Neural crest cell (in vitro differentiated cells): ENCODE data around the gene USP22. TPM values are rescaled to one million over a fixed set of nuclear protein-coding genes. Genes with fewer than 3 reads are reported as not detected.
"Not testable (repeated sequence)": the region's sequence is repeated elsewhere in the genome, so short reads cannot be mapped to it uniquely, and the experiment has no call there.

Experiments used
- DNase-seq: peaks from one replicate; pipeline ENCODE4 v3.0.0; 2021; ENCODE audit warnings: low read depth, mixed read lengths, low spot score
- H3K27ac Mint-ChIP-seq: one replicate; pipeline ENCODE4 v1.8.0; 2021; ENCODE audit warnings: mild to moderate bottlenecking, mixed read lengths; ENCODE audit not compliant: unreplicated experiment
- H3K27me3 Mint-ChIP-seq: 2 replicates; pipeline ENCODE4 v1.8.0; 2021; ENCODE audit warnings: low read depth, mild to moderate bottlenecking, mixed read lengths
- H3K36me3 Mint-ChIP-seq: 2 replicates; pipeline ENCODE4 v1.8.0; 2021; ENCODE audit warnings: low read depth, mild to moderate bottlenecking, mixed read lengths
- H3K4me1 Mint-ChIP-seq: 2 replicates; pipeline ENCODE4 v1.8.0; 2021; ENCODE audit warnings: mixed read lengths
- H3K4me3 Mint-ChIP-seq: one replicate; pipeline ENCODE4 v1.8.0; 2021; ENCODE audit warnings: mild to moderate bottlenecking, mixed read lengths
- H3K9me3 Mint-ChIP-seq: 2 replicates; pipeline ENCODE4 v1.8.0; 2021; ENCODE audit warnings: mixed read lengths
- CTCF ChIP-seq: fragments of 200-600 bp; sonication (generic); conservative IDR thresholded peaks from 2 replicates; pipeline ENCODE4 v1.5.0; 2021; ENCODE audit warnings: antibody characterized with exemption, mild to moderate bottlenecking
- long read RNA-seq: library from polyadenylated mRNA; unstranded; transcript quantifications from one replicate; pipeline ENCODE4 v2.0.0, GENCODE V29; 2020
- total RNA-seq: library from RNA; stranded (reverse); gene quantifications from 2 replicates; pipeline ENCODE4 v1.2.1, GENCODE V29; 2021

Gene USP22
- 386 and 390 TPM in 2 replicates for total RNA-seq
- long read RNA-seq, partial matches to known transcripts, result 0 of 29 reads
- long read RNA-seq, other reads (novel, unspliced or antisense), result 29 of 29 reads

GRCh38 chr17:21042458-21043295, at the start of gene USP22:
Gene USP22, minus strand, starts transcription at chr17:21043011. Its CDS starts 176 bp downstream, at chr17:21042835.
- DNase-seq, result peak; percentile 89
- peaks cover 30% of the 10 kb centered on the region for H3K4me1 Mint-ChIP-seq
- H3K9me3 Mint-ChIP-seq, result no peaks in the 10 kb centered on the region
- peaks cover 9% of the 10 kb centered on the region for H3K36me3 Mint-ChIP-seq
- TF ChIP-seq CTCF, result no peak
- H3K27ac Mint-ChIP-seq, result peak within 1 kb of the TSS; percentile 99
- no peaks in the 10 kb centered on the region for H3K27me3 Mint-ChIP-seq
- peak within 1 kb of the TSS; percentile 100 for H3K4me3 Mint-ChIP-seq

- H3K4me1 Mint-ChIP-seq, result peaks cover 7% of the 10 kb centered on the region
- no peaks in the 10 kb centered on the region for H3K9me3 Mint-ChIP-seq
- H3K27ac Mint-ChIP-seq, result no peak overlapping the region
- no peak for TF ChIP-seq CTCF
- H3K27me3 Mint-ChIP-seq, result no peaks in the 10 kb centered on the region
- no peak for DNase-seq
- H3K4me3 Mint-ChIP-seq, result no peak overlapping the region
- H3K36me3 Mint-ChIP-seq, result no peaks in the 10 kb centered on the region
These were observed 48.2 kb upstream of the USP22 start for GRCh38 chr17:21090902-21091618.

- no peak for TF ChIP-seq CTCF
- H3K4me3 Mint-ChIP-seq, result no peak overlapping the region
- H3K27me3 Mint-ChIP-seq, result no peaks in the 10 kb centered on the region
- no peak overlapping the region for H3K27ac Mint-ChIP-seq
- DNase-seq, result no peak
- H3K4me1 Mint-ChIP-seq, result peaks cover 7% of the 10 kb centered on the region
- H3K9me3 Mint-ChIP-seq, result no peaks in the 10 kb centered on the region
- no peaks in the 10 kb centered on the region for H3K36me3 Mint-ChIP-seq
These were observed 47.4 kb upstream of the USP22 start for GRCh38 chr17:21089933-21090901.

- H3K4me1 Mint-ChIP-seq, result peaks cover 7% of the 10 kb centered on the region
- no peak for TF ChIP-seq CTCF
- H3K27me3 Mint-ChIP-seq, result no peaks in the 10 kb centered on the region
- H3K36me3 Mint-ChIP-seq, result no peaks in the 10 kb centered on the region
- DNase-seq, result no peak
- H3K27ac Mint-ChIP-seq, result no peak overlapping the region
- no peak overlapping the region for H3K4me3 Mint-ChIP-seq
- no peaks in the 10 kb centered on the region for H3K9me3 Mint-ChIP-seq
These were observed 46.3 kb upstream of the USP22 start for GRCh38 chr17:21089145-21089544.

GRCh38 chr17:21085707-21086106, 42.9 kb upstream of the USP22 start:
- peaks cover 1% of the 10 kb centered on the region for H3K4me1 Mint-ChIP-seq
- DNase-seq, result no peak
- H3K27ac Mint-ChIP-seq, result no peak overlapping the region
- no peak overlapping the region for H3K4me3 Mint-ChIP-seq
- no peaks in the 10 kb centered on the region for H3K9me3 Mint-ChIP-seq
- peaks cover 8% of the 10 kb centered on the region for H3K27me3 Mint-ChIP-seq
- no peak for TF ChIP-seq CTCF
- H3K36me3 Mint-ChIP-seq, result no peaks in the 10 kb centered on the region

DNA sequence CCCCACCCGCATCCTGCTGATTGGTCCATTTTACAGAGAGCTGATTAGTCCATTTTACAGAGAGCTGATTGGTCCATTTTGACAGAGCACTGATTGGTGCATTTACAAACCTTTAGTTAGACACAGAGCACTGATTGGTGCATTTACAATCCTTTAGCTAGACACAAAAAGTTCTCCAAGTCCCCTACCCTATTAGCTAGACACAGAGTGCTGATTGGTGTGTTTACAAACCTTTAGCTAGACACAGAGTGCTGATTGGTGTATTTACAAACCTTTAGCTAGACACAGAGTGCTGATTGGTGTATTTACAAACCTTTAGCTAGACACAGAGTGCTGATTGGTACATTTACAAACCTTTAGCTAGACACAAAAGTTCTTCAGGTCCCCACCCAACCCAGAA, 42.5 kb upstream of the USP22 start:
- H3K4me1 Mint-ChIP-seq, H3K9me3 Mint-ChIP-seq, DNase-seq, H3K36me3 Mint-ChIP-seq, H3K27ac Mint-ChIP-seq, H3K4me3 Mint-ChIP-seq, H3K27me3 Mint-ChIP-seq: not testable (repeated sequence)
